ENCODE results near the gene SH3PXD2B. TPM values are rescaled to one million over a fixed set of nuclear protein-coding genes. Genes with fewer than 3 reads are reported as not detected.

SH3PXD2B gene
- total and polyA plus RNA-seq, 2 of the 13 experiments (the other 11 are each of a cell fraction or from before 2014, with no cell fraction given): 3.4 to 4.6 TPM

DNA sequence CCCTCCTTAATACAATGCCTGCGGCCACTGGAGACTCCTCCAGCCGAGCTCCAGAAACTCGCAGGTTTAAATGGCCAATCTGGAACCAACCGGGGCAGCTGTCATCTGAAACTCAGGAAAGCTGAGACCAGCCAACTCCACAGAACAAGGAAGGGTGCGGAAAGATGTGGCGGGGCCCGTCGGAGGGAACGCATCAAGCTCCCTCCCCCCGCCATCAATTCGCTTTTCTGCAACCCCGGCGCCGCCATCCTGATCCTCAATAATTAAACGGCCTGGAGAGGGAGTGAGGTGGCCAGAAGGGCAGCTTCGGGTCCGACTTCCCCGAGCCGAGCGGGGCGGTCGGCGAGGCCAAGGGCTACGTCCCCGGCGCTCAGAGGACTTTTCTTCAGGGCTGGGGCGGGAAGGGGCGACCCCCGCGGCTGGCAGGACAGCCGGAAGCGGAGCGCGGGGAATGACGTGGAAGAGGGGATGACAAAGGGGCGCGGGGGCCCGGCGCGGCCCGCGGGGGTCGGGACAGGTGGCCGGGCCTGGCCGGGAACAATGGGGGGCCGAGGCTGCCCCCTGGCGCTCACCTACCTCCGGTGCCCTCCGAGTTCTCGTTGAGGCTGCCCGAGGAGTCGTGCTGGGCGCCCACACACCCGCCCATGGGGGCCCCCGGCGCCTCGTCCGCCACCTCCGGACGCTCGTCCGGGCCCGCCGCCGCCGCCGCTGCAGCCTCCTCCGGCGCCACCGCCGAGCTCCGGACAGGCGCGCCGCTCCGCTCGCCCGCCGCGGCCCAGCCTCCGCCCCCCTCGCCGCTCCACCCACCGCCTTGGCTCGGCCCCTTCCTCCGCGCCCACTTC is 171.1 kb downstream of the SH3PXD2B start, which contains the start of gene UBTD2 (continued):
- TF ChIP-seq ARNT (IDR thresholded peaks at IDR 0.05) (no peak), KLF12 (CRISPR knock-in tag; IDR thresholded peaks at IDR 0.05; ENCODE audit: borderline replicate concordance) (no peak), NFKB2 (CRISPR knock-in tag; IDR thresholded peaks at IDR 0.05; ENCODE audit: borderline replicate concordance) (no peak; the same call in 1 of the 2 replicates), FOXJ3 (CRISPR knock-in tag; IDR thresholded peaks at IDR 0.05; ENCODE audit: borderline replicate concordance) (no peak), ZNF350 (CRISPR knock-in tag; IDR thresholded peaks at IDR 0.05; ENCODE audit: borderline replicate concordance, low read depth) (0 out of 2 replicates have a peak, but pooled peaks have one; percentile 40), TBX2 (CRISPR knock-in tag; IDR thresholded peaks at IDR 0.05; ENCODE audit: borderline replicate concordance) (peak; percentile 61; the same call in 1 of the 2 replicates), KLF9 (CRISPR knock-in tag; IDR thresholded peaks at IDR 0.05; ENCODE audit: low read depth) (no peak), BHLHE40 (IDR thresholded peaks at IDR 0.05; ENCODE audit: low read length) (no peak), MIXL1 (CRISPR knock-in tag; IDR thresholded peaks at IDR 0.05) (no peak), ZFP37 (CRISPR knock-in tag; IDR thresholded peaks at IDR 0.05; ENCODE audit: borderline replicate concordance) (no peak), SATB2 (CRISPR knock-in tag; IDR thresholded peaks at IDR 0.05) (no peak), RXRB (CRISPR knock-in tag; IDR thresholded peaks at IDR 0.05; ENCODE audit: borderline replicate concordance) (0 out of 2 replicates have a peak, but pooled peaks have one; percentile 29), MEIS2 (CRISPR knock-in tag; IDR thresholded peaks at IDR 0.05) (peak; percentile 68), NFE2L2 (IDR thresholded peaks at IDR 0.05; ENCODE audit: low read length) (no peak), ARNT2 (CRISPR knock-in tag; IDR thresholded peaks at IDR 0.05; ENCODE audit: low read depth) (no peak), CREB1 (IDR thresholded peaks at IDR 0.05) (peak; percentile 36; the same call in 1 of the 2 replicates), CREB1 (CRISPR knock-in tag; IDR thresholded peaks at IDR 0.05) (no peak)
- TF ChIP-seq, protein P1, sequence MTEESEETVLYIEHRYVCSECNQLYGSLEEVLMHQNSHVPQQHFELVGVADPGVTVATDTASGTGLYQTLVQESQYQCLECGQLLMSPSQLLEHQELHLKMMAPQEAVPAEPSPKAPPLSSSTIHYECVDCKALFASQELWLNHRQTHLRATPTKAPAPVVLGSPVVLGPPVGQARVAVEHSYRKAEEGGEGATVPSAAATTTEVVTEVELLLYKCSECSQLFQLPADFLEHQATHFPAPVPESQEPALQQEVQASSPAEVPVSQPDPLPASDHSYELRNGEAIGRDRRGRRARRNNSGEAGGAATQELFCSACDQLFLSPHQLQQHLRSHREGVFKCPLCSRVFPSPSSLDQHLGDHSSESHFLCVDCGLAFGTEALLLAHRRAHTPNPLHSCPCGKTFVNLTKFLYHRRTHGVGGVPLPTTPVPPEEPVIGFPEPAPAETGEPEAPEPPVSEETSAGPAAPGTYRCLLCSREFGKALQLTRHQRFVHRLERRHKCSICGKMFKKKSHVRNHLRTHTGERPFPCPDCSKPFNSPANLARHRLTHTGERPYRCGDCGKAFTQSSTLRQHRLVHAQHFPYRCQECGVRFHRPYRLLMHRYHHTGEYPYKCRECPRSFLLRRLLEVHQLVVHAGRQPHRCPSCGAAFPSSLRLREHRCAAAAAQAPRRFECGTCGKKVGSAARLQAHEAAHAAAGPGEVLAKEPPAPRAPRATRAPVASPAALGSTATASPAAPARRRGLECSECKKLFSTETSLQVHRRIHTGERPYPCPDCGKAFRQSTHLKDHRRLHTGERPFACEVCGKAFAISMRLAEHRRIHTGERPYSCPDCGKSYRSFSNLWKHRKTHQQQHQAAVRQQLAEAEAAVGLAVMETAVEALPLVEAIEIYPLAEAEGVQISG (CRISPR knock-in tag; IDR thresholded peaks at IDR 0.05): no peak
- TF ChIP-seq, protein P2, sequence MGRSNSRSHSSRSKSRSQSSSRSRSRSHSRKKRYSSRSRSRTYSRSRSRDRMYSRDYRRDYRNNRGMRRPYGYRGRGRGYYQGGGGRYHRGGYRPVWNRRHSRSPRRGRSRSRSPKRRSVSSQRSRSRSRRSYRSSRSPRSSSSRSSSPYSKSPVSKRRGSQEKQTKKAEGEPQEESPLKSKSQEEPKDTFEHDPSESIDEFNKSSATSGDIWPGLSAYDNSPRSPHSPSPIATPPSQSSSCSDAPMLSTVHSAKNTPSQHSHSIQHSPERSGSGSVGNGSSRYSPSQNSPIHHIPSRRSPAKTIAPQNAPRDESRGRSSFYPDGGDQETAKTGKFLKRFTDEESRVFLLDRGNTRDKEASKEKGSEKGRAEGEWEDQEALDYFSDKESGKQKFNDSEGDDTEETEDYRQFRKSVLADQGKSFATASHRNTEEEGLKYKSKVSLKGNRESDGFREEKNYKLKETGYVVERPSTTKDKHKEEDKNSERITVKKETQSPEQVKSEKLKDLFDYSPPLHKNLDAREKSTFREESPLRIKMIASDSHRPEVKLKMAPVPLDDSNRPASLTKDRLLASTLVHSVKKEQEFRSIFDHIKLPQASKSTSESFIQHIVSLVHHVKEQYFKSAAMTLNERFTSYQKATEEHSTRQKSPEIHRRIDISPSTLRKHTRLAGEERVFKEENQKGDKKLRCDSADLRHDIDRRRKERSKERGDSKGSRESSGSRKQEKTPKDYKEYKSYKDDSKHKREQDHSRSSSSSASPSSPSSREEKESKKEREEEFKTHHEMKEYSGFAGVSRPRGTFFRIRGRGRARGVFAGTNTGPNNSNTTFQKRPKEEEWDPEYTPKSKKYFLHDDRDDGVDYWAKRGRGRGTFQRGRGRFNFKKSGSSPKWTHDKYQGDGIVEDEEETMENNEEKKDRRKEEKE (IDR thresholded peaks at IDR 0.05): no peak
- TF ChIP-seq, protein P3, sequence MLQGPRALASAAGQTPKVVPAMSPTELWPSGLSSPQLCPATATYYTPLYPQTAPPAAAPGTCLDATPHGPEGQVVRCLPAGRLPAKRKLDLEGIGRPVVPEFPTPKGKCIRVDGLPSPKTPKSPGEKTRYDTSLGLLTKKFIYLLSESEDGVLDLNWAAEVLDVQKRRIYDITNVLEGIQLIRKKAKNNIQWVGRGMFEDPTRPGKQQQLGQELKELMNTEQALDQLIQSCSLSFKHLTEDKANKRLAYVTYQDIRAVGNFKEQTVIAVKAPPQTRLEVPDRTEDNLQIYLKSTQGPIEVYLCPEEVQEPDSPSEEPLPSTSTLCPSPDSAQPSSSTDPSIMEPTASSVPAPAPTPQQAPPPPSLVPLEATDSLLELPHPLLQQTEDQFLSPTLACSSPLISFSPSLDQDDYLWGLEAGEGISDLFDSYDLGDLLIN (CRISPR knock-in tag; IDR thresholded peaks at IDR 0.05; ENCODE audit: borderline replicate concordance): no peak
- TF ChIP-seq, protein P4, sequence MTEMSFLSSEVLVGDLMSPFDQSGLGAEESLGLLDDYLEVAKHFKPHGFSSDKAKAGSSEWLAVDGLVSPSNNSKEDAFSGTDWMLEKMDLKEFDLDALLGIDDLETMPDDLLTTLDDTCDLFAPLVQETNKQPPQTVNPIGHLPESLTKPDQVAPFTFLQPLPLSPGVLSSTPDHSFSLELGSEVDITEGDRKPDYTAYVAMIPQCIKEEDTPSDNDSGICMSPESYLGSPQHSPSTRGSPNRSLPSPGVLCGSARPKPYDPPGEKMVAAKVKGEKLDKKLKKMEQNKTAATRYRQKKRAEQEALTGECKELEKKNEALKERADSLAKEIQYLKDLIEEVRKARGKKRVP (CRISPR knock-in tag; IDR thresholded peaks at IDR 0.05): no peak
- TF ChIP-seq, protein P5, sequence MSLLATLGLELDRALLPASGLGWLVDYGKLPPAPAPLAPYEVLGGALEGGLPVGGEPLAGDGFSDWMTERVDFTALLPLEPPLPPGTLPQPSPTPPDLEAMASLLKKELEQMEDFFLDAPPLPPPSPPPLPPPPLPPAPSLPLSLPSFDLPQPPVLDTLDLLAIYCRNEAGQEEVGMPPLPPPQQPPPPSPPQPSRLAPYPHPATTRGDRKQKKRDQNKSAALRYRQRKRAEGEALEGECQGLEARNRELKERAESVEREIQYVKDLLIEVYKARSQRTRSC (CRISPR knock-in tag; IDR thresholded peaks at IDR 0.05; ENCODE audit: low read depth): no peak
